ENCODE measurements around the gene SNED1. TPM values are rescaled to one million over a fixed set of nuclear protein-coding genes. Genes with fewer than 3 reads are reported as not detected.
"Not testable (repeated sequence)": the region's sequence is repeated elsewhere in the genome, so short reads cannot be mapped to it uniquely, and the experiment has no call there.

SNED1 gene
- polyA plus RNA-seq, 1 donor (not counting 4 experiments of a cell fraction or from before 2014, with no cell fraction given): 0.12 TPM

- Histone ChIP-seq H3K79me2 (ENCODE audit: control insufficient read depth, insufficient read depth, low read length) (no peaks in the 10 kb centered on the region), H3K27ac (ENCODE audit: control insufficient read depth, insufficient read depth, low read length) (no peak overlapping the region), H3K36me3 (ENCODE audit: control insufficient read depth in 2 of 2, extremely low read depth in 1 of 2, insufficient read depth in 2 of 2, low read length in 2 of 2) (no peaks in the 10 kb centered on the region), H4K20me1 (ENCODE audit: control insufficient read depth, extremely low read depth, insufficient read depth, low read length) (no peaks in the 10 kb centered on the region), H3K4me2 (ENCODE audit: control insufficient read depth, extremely low read depth, insufficient read depth, low read depth, low read length) (no peak overlapping the region), H3K9me1 (ENCODE audit: control insufficient read depth, extremely low read depth, insufficient read depth, low read length) (no peaks in the 10 kb centered on the region), H2AFZ (ENCODE audit: control insufficient read depth, low read length) (no peak overlapping the region), H3K9ac (ENCODE audit: control insufficient read depth, extremely low read depth, insufficient read depth, low read length) (no peak overlapping the region), H3K4me1 (ENCODE audit: control insufficient read depth, extremely low read depth, insufficient read depth, low read length) (no peaks in the 10 kb centered on the region), H3K27me3 (ENCODE audit: control insufficient read depth, extremely low read depth, insufficient read depth, low read length) (peaks cover 22% of the 10 kb centered on the region), H3K4me3 (ENCODE audit: control insufficient read depth in 2 of 3, extremely low read depth in 1 of 3, insufficient read depth in 2 of 3, low read depth in 1 of 3, low read length in 3 of 3) (no peak overlapping the region), H3K9me3 (ENCODE audit: control insufficient read depth, low read depth, low read length) (no peaks in the 10 kb centered on the region)
- DNase-seq (ENCODE audit: low read depth, low spot score) (no peak), FAIRE-seq (no peak)
- TF ChIP-seq CTCF (optimal IDR thresholded peaks at IDR 0.05 in 1 of 3, IDR thresholded peaks at IDR 0.05 in 1 of 3, conservative IDR thresholded peaks at IDR 0.05 in 1 of 3; ENCODE audit: extremely low read depth in 1 of 3, insufficient read depth in 2 of 3, low read length in 3 of 3) (no peak), EZH2 (IDR thresholded peaks at IDR 0.05; ENCODE audit: low read length) (no peak)
- dilution Hi-C loops (cut with MboI; ENCODE audit: extremely low pct_ligation_motif_present, low sequenced_read_pairs): no loop called here
Observed at GRCh38 chr2:240972636-240973521, 25.5 kb upstream of the SNED1 start.

GRCh38 chr2:240974771-240975572 is 23.4 kb upstream of the SNED1 start:
- TF ChIP-seq EZH2 (IDR thresholded peaks at IDR 0.05; ENCODE audit: low read length) (no peak), CTCF (optimal IDR thresholded peaks at IDR 0.05 in 1 of 3, IDR thresholded peaks at IDR 0.05 in 1 of 3, conservative IDR thresholded peaks at IDR 0.05 in 1 of 3; ENCODE audit: extremely low read depth in 1 of 3, insufficient read depth in 2 of 3, low read length in 3 of 3) (no peak)
- no peak overlapping the region for H3K27ac ChIP-seq (ENCODE audit: control insufficient read depth, insufficient read depth, low read length)
- H3K4me3 ChIP-seq (ENCODE audit: control insufficient read depth in 2 of 3, extremely low read depth in 1 of 3, insufficient read depth in 2 of 3, low read depth in 1 of 3, low read length in 3 of 3): no peak overlapping the region
- H3K36me3 ChIP-seq (ENCODE audit: control insufficient read depth in 2 of 2, extremely low read depth in 1 of 2, insufficient read depth in 2 of 2, low read length in 2 of 2): no peaks in the 10 kb centered on the region
- FAIRE-seq (no peak), DNase-seq (ENCODE audit: low read depth, low spot score) (no peak)
- H3K4me1 ChIP-seq (ENCODE audit: control insufficient read depth, extremely low read depth, insufficient read depth, low read length): no peaks in the 10 kb centered on the region
- no peak overlapping the region for H2AFZ ChIP-seq (ENCODE audit: control insufficient read depth, low read length)
- H4K20me1 ChIP-seq (ENCODE audit: control insufficient read depth, extremely low read depth, insufficient read depth, low read length): no peaks in the 10 kb centered on the region
- dilution Hi-C loops (cut with MboI; ENCODE audit: extremely low pct_ligation_motif_present, low sequenced_read_pairs): no loop called here
- no peaks in the 10 kb centered on the region for H3K9me1 ChIP-seq (ENCODE audit: control insufficient read depth, extremely low read depth, insufficient read depth, low read length)
- H3K27me3 ChIP-seq (ENCODE audit: control insufficient read depth, extremely low read depth, insufficient read depth, low read length): peaks cover 22% of the 10 kb centered on the region
- H3K9ac ChIP-seq (ENCODE audit: control insufficient read depth, extremely low read depth, insufficient read depth, low read length): no peak overlapping the region
- H3K4me2 ChIP-seq (ENCODE audit: control insufficient read depth, extremely low read depth, insufficient read depth, low read depth, low read length): no peak overlapping the region
- H3K79me2 ChIP-seq (ENCODE audit: control insufficient read depth, insufficient read depth, low read length): no peaks in the 10 kb centered on the region
- H3K9me3 ChIP-seq (ENCODE audit: control insufficient read depth, low read depth, low read length): no peaks in the 10 kb centered on the region

GRCh38 chr2:240975903-240976302 is 22.5 kb upstream of the SNED1 start:
- H3K9me1 ChIP-seq (ENCODE audit: control insufficient read depth, extremely low read depth, insufficient read depth, low read length); H3K4me3 ChIP-seq (ENCODE audit: control insufficient read depth in 2 of 3, extremely low read depth in 1 of 3, insufficient read depth in 2 of 3, low read depth in 1 of 3, low read length in 3 of 3); H4K20me1 ChIP-seq (ENCODE audit: control insufficient read depth, extremely low read depth, insufficient read depth, low read length); H3K27ac ChIP-seq (ENCODE audit: control insufficient read depth, insufficient read depth, low read length); H3K9ac ChIP-seq (ENCODE audit: control insufficient read depth, extremely low read depth, insufficient read depth, low read length); H3K4me2 ChIP-seq (ENCODE audit: control insufficient read depth, extremely low read depth, insufficient read depth, low read depth, low read length); FAIRE-seq; H3K79me2 ChIP-seq (ENCODE audit: control insufficient read depth, insufficient read depth, low read length); DNase-seq (ENCODE audit: low read depth, low spot score); H3K9me3 ChIP-seq (ENCODE audit: control insufficient read depth, low read depth, low read length); H3K4me1 ChIP-seq (ENCODE audit: control insufficient read depth, extremely low read depth, insufficient read depth, low read length); H3K36me3 ChIP-seq (ENCODE audit: control insufficient read depth in 2 of 2, extremely low read depth in 1 of 2, insufficient read depth in 2 of 2, low read length in 2 of 2); dilution Hi-C loops (cut with MboI; ENCODE audit: extremely low pct_ligation_motif_present, low sequenced_read_pairs); H2AFZ ChIP-seq (ENCODE audit: control insufficient read depth, low read length): not testable (repeated sequence)
- H3K27me3 ChIP-seq (ENCODE audit: control insufficient read depth, extremely low read depth, insufficient read depth, low read length): peaks cover 21% of the 10 kb centered on the region
